Lower lobe of right lung (tissue), 2 donors: Measurements from ENCODE around the gene RPP25L. TPM values are rescaled to one million over a fixed set of nuclear protein-coding genes. Genes with fewer than 3 reads are reported as not detected.

Experiments used
- ATAC-seq, 2 donors: fragments of 200-7000 bp; cut with Tn5 transposase; one replicate each; pipeline ENCODE4 v1.9.1; 2020 to 2022; ENCODE audit warnings: mild to moderate bottlenecking in 2 of 2, moderate library complexity in 2 of 2
- DNase-seq: peaks from one replicate; pipeline ENCODE4 v3.0.0-alpha.2; 2020
- H3K27ac ChIP-seq: fragments of 200-600 bp; one replicate; pipeline ENCODE4 v1.8.0; 2022
- H3K27me3 ChIP-seq: fragments of 200-600 bp; one replicate; pipeline ENCODE4 v1.8.0; 2022; ENCODE audit warnings: low read depth
- H3K36me3 ChIP-seq: fragments of 200-600 bp; one replicate; pipeline ENCODE4 v1.8.0; 2022; ENCODE audit warnings: mild to moderate bottlenecking
- H3K4me1 ChIP-seq: fragments of 200-600 bp; one replicate; pipeline ENCODE4 v1.8.0; 2022
- H3K4me3 ChIP-seq: fragments of 200-600 bp; one replicate; pipeline ENCODE4 v1.8.0; 2022; ENCODE audit warnings: mild to moderate bottlenecking
- H3K9me3 ChIP-seq: fragments of 200-600 bp; one replicate; pipeline ENCODE4 v1.8.0; 2022
- intact Hi-C: fragments of 100-400 bp; cut with DNase I; formaldehyde crosslinking; loops from one replicate; pipeline ENCODE4 v1.11.0; 2022
- total RNA-seq: library from RNA; stranded (reverse); fragmentation: NEBNext Ultra II Directional; extraction: Animal tissue kit (Norgen Biotek cat#: 25700); gene quantifications from one replicate; pipeline ENCODE4 v1.2.1, GENCODE V29; 2021
- TF ChIP-seq, protein P1 (sequence below): fragments of 200-600 bp; IDR thresholded peaks from one replicate; pipeline ENCODE4 v1.8.0; 2022; ENCODE audit warnings: antibody characterized with exemption, mild to moderate bottlenecking
- donor health status: DM: no; HTN: yes; CAD: no; lungs with severe emphysema.

Gene RPP25L
- total RNA-seq, 1 donor from 2014 or later, result 16.5 TPM

DNA sequence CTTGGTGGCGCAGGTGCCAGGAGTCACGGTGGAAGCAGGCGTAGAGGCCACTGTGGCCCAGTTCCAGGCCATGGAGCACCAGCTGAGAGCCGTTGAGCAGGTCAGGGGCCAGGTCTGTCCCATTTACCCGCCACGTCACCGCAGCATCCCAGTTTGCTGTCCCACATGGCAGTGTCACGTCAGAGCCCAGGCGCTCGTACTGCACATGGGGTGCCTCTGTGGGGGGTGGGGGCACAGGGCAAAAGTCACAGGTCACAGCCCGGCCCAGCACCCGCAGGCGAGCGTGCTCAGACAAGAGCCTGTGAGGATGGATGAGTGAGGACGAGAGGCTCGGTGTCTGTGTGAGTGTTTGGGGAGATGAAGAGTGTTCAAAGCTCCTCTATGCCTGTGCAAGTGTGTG is 47.3 kb downstream of the RPP25L start:
- H3K9me3 ChIP-seq, result no peaks in the 10 kb centered on the region
- DNase-seq, result no peak
- TF ChIP-seq, protein P1, sequence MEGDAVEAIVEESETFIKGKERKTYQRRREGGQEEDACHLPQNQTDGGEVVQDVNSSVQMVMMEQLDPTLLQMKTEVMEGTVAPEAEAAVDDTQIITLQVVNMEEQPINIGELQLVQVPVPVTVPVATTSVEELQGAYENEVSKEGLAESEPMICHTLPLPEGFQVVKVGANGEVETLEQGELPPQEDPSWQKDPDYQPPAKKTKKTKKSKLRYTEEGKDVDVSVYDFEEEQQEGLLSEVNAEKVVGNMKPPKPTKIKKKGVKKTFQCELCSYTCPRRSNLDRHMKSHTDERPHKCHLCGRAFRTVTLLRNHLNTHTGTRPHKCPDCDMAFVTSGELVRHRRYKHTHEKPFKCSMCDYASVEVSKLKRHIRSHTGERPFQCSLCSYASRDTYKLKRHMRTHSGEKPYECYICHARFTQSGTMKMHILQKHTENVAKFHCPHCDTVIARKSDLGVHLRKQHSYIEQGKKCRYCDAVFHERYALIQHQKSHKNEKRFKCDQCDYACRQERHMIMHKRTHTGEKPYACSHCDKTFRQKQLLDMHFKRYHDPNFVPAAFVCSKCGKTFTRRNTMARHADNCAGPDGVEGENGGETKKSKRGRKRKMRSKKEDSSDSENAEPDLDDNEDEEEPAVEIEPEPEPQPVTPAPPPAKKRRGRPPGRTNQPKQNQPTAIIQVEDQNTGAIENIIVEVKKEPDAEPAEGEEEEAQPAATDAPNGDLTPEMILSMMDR, result no peak
- intact Hi-C loops, result no loop called here
- peaks cover 15% of the 10 kb centered on the region for H3K4me1 ChIP-seq
- H3K27me3 ChIP-seq, result peaks cover 56% of the 10 kb centered on the region
- no peak for ATAC-seq
- H3K4me3 ChIP-seq, result no peak overlapping the region
- no peaks in the 10 kb centered on the region for H3K36me3 ChIP-seq
- no peak overlapping the region for H3K27ac ChIP-seq

GRCh38 chr9:34563262-34563661 is 48.6 kb downstream of the RPP25L start:
- TF ChIP-seq, protein P1, result no peak
- no peaks in the 10 kb centered on the region for H3K36me3 ChIP-seq
- DNase-seq (no peak), ATAC-seq (no peak)
- H3K4me1 ChIP-seq, result peaks cover 19% of the 10 kb centered on the region
- H3K9me3 ChIP-seq, result no peaks in the 10 kb centered on the region
- intact Hi-C loops, result no loop called here
- H3K27me3 ChIP-seq, result peaks cover 61% of the 10 kb centered on the region
- no peak overlapping the region for H3K4me3 ChIP-seq
- H3K27ac ChIP-seq, result no peak overlapping the region

DNA sequence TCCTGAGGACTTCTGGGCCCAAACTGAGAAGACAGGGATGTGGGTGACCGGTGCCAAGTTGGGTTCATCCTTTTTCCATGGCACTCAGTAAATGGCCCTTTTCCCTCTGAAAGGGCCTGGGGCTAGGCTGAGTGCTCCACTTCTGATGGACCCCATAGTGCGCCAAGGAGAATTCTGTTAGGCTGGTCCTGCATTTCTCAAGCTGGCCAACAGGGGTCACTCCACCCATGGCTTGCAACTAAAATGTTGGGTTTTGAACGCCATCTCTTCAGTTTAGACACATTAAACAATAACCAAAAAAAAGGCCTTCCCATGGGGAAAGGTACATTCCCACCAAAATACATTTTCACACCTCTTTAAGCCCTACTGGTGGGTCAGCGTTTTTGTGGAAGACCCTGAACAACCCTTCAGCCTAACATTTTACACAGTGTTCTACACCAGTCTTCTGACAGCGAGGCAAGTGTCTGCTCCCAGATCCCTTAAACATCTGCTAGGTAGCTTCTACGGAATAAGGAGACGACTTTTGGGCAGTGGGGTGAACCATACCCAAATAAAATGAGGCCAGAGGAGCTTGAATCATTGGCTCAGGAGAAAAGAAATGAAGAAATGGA is 49.7 kb downstream of the RPP25L start:
- ATAC-seq, result no peak
- DNase-seq, result no peak
- intact Hi-C loops, result no loop called here
- peaks cover 60% of the 10 kb centered on the region for H3K27me3 ChIP-seq
- no peaks in the 10 kb centered on the region for H3K9me3 ChIP-seq
- no peak overlapping the region for H3K27ac ChIP-seq
- no peak overlapping the region for H3K4me3 ChIP-seq
- H3K4me1 ChIP-seq, result peaks cover 19% of the 10 kb centered on the region
- no peaks in the 10 kb centered on the region for H3K36me3 ChIP-seq
- TF ChIP-seq, protein P1, result peak; percentile 39

GRCh38 chr9:34560599-34561214 is 51.2 kb downstream of the RPP25L start:
- no peak for DNase-seq

More at GRCh38 chr9:34560599-34561214, 51.2 kb downstream of the RPP25L start:
- TF ChIP-seq, protein P1, result no peak
- Histone ChIP-seq H3K4me3 (no peak overlapping the region), H3K27ac (no peak overlapping the region), H3K4me1 (peaks cover 19% of the 10 kb centered on the region), H3K27me3 (peaks cover 47% of the 10 kb centered on the region), H3K36me3 (no peaks in the 10 kb centered on the region), H3K9me3 (no peaks in the 10 kb centered on the region)
- ATAC-seq, result peak; percentile 21 to 38
- intact Hi-C loops, result no loop called here

Other genes starting within 250 kb of the RPP25L start
- gene MYORG, start 235.2 kb downstream of the RPP25L start, total RNA-seq, result 4.8 TPM
- gene FAM219A, start 153.5 kb downstream of the RPP25L start, total RNA-seq, result 24.5 TPM
- gene DNAI1, start 153.3 kb downstream of the RPP25L start, total RNA-seq, result 13.5 TPM
- gene ENHO, start 89.1 kb downstream of the RPP25L start, total RNA-seq, result 0.59 TPM
- gene CNTFR, start 22.4 kb downstream of the RPP25L start, total RNA-seq, result 2.5 TPM
- gene DCTN3, start 8.4 kb upstream of the RPP25L start, total RNA-seq, result 72.2 TPM
- not detected for gene ARID3C, start 17.0 kb upstream of the RPP25L start, total RNA-seq
- gene SIGMAR1, start 25.7 kb upstream of the RPP25L start, total RNA-seq, result 35.0 TPM
- 51.3 TPM for gene GALT, start 34.6 kb upstream of the RPP25L start, total RNA-seq
- 25.7 TPM for gene IL11RA, start 40.1 kb upstream of the RPP25L start, total RNA-seq
- gene CCL27, start 50.6 kb upstream of the RPP25L start, total RNA-seq, result not detected
- 2.4 TPM for gene CCL19, start 79.2 kb upstream of the RPP25L start, total RNA-seq
- 138 TPM for gene CCL21, start 98.0 kb upstream of the RPP25L start, total RNA-seq